Fibroblast of skin of right biceps (primary cell): Measurements from ENCODE around the gene RXFP4.
A peak's percentile ranks its signal among the peaks of the same experiment; 100 is the strongest.

ENCODE experiments used
- DNase-seq: peaks from one replicate; pipeline ENCODE4 v3.0.0-alpha.2; 2013

The RXFP4 gene

GRCh38 chr1:155931332-155932038 lies 10.0 kb upstream of the RXFP4 start:
- DNase-seq = no peak

GRCh38 chr1:155932081-155932480 lies 9.4 kb upstream of the RXFP4 start:
- DNase-seq = no peak

DNA sequence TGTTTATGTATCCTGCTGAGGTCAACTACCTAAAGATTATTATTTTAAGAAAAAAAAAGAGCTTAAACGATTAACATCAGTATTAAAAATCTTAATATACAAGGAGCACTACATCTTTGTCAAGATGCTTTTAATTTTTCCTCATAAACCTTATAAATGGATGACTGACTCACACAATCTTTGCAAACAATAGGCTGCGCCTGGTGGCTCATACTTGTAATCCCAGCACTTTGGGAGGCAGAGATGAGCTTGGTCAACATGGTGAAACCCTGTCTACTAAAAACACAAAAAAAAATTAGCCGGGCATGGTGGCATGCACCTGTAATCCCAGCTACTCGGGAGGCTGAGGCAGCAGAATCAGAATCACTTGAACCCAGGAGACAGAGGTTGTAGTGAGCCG lies 9.0 kb upstream of the RXFP4 start:
- DNase-seq = no peak

DNA sequence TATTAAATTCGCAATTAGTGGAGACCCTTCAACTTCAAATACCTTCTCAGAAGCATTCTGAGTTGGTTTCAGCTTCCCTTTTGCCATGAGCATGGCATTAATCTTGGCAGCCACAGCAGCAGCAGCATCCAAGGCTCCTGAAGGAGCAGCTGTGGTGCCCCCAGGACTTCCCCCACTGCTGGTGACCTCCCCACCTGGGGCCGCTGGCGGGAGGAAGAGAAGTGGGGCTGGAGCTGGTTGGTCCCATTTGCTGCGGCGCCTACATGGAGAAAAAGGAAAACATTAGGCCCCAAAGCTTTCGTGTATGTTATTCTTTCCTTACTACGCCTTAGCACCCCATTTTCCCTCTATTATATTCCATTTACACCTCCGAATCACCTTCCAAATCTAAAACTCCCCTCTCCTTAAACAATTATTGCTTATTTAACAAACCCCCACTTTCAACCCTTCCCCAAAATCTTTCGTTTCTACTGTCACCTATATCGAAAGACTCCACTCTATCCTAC lies 7.8 kb upstream of the RXFP4 start:
- DNase-seq = no peak

- DNase-seq = peak; percentile 99
Measured at GRCh38 chr1:155934097-155934935, 7.1 kb upstream of the RXFP4 start, which contains the start of gene KHDC4. Gene KHDC4 (minus strand): TSS chr1:155934413. CDS start chr1:155934373, 40 bp downstream.

DNA sequence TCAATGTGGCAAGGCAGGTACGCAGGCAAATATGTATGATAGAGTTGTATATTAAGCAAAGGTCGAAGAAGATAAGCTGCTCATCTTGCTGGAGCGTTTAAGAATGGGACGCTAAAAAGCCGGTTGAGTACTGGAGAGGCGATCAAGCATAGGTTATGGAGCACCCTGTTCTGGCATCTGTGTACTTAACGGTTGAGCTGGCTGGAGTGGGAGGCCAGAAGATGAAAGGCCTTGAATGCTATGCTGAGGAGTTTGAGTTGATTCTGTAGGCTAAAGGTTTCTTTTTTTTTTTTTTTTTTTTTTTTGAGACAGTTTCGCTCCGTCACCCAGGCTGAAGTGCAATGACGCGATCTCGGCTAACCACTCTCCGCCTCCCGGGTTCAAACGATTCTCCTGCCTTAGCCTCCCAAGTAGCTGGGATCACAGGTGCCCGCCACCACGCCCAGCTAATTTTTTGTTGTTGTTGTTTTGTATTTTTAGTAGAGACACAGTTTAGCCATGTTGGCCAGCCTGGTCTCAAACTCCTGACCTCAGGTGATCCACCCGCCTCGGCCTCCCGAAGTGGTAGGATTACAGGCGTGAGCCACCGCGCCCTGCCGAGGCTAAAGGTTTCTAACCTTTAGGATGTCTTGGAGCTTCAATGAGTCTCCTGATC lies 6.4 kb upstream of the RXFP4 start:
- DNase-seq = peak; percentile 17

DNA sequence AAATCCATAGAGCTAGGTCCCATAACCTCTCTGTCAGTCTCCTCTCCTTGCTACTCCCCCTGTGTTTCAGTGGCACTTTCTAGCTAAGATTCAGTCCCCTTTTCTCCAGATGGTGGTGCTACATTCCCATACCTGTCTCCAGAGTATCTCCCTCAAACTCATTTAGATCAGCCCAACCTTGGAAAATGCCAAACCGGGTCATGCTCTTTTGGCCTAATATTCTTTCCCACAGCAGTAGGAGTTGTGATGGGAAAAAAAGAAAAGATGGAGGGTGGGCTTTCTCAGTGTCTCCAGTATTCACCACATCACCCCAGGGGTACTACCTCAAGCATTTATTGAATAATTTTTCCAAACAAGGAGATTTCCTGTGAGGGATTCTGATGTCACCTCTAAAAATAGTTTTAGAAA lies 3.2 kb upstream of the RXFP4 start:
- peak; percentile 77 for DNase-seq

- DNase-seq = peak; percentile 71
Measured at GRCh38 chr1:155940482-155940992, 901 bp upstream of the RXFP4 start.

DNA sequence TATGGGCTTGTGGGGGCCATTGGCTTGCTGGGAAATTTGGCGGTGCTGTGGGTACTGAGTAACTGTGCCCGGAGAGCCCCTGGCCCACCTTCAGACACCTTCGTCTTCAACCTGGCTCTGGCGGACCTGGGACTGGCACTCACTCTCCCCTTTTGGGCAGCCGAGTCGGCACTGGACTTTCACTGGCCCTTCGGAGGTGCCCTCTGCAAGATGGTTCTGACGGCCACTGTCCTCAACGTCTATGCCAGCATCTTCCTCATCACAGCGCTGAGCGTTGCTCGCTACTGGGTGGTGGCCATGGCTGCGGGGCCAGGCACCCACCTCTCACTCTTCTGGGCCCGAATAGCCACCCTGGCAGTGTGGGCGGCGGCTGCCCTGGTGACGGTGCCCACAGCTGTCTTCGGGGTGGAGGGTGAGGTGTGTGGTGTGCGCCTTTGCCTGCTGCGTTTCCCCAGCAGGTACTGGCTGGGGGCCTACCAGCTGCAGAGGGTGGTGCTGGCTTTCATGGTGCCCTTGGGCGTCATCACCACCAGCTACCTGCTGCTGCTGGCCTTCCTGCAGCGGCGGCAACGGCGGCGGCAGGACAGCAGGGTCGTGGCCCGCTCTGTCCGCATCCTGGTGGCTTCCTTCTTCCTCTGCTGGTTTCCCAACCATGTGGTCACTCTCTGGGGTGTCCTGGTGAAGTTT lies 550 bp downstream of the RXFP4 start:
- DNase-seq = no peak

GRCh38 chr1:155942578-155943141 lies 1.2 kb downstream of the RXFP4 start:
- DNase-seq = no peak

DNA sequence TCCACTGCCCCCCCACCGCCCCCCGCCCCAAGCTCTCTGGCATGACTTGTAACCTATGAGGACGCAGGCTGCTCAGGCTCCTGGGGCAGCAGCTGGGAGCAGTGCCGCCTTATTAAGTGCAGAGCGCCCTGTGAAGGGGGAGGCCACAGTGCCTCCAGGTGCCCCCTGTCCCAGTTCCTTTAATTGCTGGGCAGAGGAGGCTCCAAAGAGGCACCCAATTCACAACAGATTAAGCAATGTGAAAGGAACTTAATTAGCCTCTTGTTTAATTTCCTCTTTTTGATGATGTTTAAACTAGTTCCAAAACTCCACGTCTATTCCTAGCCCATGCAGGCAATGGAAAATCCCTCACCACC lies 3.0 kb downstream of the RXFP4 start:
- DNase-seq = no peak

GRCh38 chr1:155946633-155947219 lies 5.3 kb downstream of the RXFP4 start:
- DNase-seq = no peak

GRCh38 chr1:155947292-155947691 lies 5.9 kb downstream of the RXFP4 start:
- no peak for DNase-seq

DNA sequence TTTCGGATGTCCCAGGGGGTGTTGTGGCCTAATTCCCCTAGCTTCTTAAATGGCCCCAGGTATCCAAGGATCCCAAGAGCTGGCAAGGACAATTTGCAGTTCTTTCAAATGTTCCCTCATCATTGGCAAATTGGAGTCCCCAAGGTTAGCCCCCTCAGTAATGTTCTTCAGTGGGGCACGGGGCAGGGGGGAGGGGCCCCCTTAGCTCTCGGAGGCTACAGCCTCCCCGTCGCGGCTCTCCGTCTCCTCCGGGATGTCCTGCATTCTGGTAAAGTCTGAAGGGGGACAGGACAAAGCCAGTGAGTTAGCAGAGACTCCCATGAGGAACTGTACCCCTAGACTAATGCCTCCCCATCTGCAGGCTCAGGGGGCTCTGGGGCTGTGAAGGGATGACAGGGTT lies 6.3 kb downstream of the RXFP4 start:
- DNase-seq = no peak

- DNase-seq = no peak
Measured at GRCh38 chr1:155950829-155951228, 9.4 kb downstream of the RXFP4 start.

GRCh38 chr1:155951753-155952504 lies 10.5 kb downstream of the RXFP4 start:
- no peak for DNase-seq

GRCh38 chr1:155952505-155952890 lies 11.1 kb downstream of the RXFP4 start:
- no peak for DNase-seq

DNA sequence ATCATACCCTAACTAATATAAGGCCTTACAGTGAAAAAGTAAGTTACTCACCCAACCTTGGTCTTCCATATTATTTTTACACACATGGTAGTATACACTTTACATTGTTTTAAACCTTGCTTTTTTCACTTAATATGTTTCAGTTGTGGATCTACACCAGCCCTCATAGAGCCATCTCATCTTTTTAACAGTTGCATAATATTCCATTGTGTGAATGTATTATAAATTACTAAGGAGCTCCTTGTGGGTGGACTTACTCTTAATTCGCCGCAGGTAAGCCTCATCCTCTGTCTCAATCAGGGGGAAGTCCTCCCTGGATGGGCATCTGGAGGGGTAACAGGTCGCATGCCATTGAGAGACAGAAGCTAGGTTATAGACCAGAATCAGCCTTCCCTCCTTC lies 13.2 kb downstream of the RXFP4 start:
- DNase-seq = no peak

- DNase-seq = no peak
Measured at GRCh38 chr1:155957411-155957915, 16.0 kb downstream of the RXFP4 start.

DNA sequence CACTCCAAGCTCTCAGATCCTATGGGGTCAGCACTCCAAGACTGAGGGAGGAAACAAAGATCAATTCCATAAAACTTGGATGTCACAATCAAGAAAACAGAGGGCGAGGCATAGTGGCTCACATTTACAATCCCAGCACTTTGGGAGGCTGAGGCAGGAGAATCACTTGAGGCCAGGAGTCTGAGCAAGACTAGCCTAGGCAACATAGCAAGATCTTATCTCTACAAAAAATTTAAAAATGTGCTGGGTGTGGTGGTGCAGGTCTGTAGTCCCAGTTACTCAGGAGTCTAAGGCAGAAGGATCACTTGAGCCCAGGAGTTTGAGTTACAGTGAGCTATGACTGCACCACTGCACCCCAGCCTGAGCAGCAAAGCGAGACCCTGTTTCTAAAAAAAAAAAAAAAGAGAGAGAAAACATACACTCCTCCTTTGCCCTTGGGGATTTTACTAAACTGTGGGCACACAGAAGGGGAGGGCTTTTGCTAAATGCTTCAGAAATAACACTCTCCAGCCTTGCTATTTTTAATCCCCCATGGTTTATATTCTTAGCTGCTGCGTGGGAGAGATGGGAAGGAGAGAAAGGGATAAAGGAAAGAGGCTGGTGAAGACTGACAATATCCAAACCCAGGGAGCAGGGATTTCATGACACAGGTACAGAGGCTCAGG lies 18.8 kb downstream of the RXFP4 start:
- no peak for DNase-seq
